ENCODE data around the gene RTL9.

RTL9 gene

GRCh38 chrX:110341189-110342035 lies 17.2 kb upstream of the RTL9 start:
- no peak for DNase-seq

GRCh38 chrX:110346681-110347080 lies 12.0 kb upstream of the RTL9 start:
- DNase-seq = peak in 10 of 51 donors; percentile 0 to 2 (median 0)

DNA sequence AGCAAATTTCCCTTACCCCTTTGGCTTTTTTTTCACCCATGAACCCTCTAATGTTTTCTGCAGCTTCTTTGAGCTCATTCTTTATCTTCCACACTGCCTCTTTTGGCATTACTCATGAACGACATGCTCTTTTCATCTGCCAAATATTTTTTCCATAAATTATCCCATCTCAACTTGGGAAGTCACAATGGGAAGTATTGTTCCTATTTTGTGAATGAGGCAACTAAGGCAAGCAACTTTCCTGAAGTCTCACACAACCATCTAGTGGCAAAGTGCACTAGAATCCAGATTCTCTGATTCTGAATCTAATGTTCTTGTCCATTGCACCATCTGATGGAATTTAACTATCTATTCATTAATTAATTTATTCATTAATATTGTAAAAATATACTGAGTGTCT lies 625 bp downstream of the RTL9 start:
- peak in 2 of 51 donors; percentile 3 to 9 for DNase-seq

- DNase-seq = no peak
Observed at GRCh38 chrX:110363244-110363643, 4.6 kb downstream of the RTL9 start.

GRCh38 chrX:110373310-110373709 lies 14.7 kb downstream of the RTL9 start:
- DNase-seq = no peak

DNA sequence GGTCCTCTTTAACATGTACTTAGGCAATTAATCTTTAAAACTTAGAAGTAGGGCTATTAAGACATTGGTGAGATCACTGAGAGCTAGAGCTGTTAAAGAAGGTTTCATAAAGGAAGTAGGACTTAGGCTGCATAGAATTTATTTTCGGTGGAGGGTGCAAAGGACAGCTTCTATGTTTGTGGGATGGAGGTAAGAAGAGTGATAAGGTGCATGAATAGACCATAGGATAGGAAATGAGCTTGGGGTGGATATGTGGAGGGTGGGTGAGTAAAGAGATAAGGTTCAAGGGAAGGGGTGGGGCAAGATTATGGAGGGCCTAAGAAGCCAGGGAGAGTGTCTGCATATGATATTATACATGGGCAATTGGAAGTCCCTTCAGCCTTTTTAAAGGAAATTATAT lies 15.9 kb downstream of the RTL9 start:
- no peak for DNase-seq

GRCh38 chrX:110381216-110381615 lies 22.6 kb downstream of the RTL9 start:
- no peak for DNase-seq

DNA sequence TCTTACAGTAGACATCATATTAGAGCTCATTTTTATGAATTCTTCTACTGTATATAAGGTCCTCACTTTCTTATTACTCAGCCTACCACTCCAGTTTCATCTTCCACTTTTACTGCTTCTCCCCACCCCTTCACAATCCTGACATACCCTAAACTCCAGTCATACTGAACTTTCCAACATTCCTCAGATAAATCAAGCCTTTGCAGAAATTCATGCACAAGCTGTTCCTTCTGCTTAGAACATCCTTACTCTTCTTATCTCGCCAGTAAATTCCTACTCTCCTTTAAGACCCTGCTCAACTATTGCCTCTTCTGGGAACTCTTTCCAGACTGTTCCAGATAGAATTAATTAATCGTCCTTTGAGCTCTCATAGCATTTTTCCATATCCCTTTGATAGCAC lies 24.8 kb downstream of the RTL9 start:
- DNase-seq = no peak

DNA sequence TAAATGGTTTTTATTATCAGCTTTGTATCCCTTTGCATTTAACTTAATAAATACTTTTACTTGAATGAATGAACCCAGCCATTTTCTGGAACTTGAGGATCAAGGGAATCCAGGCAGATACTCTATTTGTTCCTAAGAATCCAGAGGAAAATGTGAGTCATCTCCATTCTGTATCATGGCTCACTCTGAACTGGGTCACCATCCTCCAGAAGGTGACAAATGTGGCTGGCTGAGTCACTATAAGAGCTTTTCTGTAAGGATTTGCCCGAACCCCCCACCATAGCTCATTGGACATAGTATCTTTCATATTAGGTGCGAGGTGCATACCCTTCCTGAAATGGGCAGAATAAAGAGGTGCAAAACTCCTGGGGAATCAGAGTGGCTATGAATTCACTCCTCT lies 25.8 kb downstream of the RTL9 start:
- DNase-seq = no peak

GRCh38 chrX:110389570-110389969 lies 30.9 kb downstream of the RTL9 start:
- no peak for DNase-seq

DNA sequence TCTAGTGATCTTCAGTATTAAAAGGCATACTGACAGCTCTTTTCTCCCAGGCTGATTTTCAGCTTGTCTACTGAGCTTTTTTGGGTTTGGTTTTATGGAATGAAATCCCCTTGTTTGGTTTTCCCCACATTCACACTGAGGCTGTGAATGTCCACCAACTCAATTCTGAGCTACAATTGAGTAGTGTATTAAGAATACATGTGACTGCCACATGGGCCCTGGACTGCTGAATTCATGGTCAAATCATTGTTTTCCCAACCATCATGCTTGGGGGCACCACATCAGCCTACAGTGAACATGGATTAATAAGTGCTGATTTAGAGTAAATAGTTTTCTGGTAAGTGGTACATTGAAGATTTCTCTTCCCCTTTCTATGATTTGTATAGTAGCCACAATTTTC lies 32.4 kb downstream of the RTL9 start:
- DNase-seq = no peak

- DNase-seq = no peak
Observed at GRCh38 chrX:110394651-110395050, 36.0 kb downstream of the RTL9 start.

GRCh38 chrX:110395877-110396276 lies 37.2 kb downstream of the RTL9 start:
- no peak for DNase-seq

DNA sequence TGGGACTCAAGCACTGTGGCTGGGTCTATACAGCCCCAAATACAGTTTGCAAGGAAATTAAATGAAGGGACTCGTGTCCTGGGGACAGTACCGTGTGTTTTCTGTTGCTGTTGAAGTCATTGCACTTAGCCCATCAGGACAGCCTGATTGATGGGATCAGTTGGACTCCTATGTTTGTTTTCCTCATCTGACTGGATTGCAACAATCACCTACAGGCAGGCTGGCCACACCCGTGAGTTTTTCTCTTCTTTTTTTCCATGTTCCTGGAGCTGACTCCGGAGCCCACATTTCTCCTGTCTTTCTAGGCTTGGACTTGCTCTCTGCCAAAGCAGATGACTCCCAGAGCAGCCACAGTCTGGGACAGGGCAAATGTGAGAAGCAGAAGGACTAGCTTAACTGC lies 38.1 kb downstream of the RTL9 start:
- DNase-seq = no peak

DNA sequence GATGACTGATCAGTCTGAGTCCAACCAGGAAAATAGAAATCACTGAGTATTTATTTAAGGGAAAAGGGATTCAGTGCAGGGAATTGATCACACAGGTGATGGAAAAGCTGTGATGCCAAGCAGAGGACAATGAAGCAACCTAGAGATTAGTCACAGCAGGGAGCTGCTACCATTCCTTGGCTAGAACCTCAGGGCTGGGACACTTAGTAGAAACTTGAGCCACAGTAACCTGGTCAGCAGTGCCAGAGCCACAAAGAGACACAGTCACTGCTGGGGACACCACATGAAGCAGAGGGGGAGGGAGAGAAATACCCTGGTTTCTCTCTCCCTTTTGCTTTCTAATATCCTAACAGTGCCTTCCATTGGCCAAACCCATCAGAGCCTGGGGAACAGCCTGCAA lies 38.7 kb downstream of the RTL9 start:
- no peak for DNase-seq

GRCh38 chrX:110397904-110398303 lies 39.3 kb downstream of the RTL9 start:
- no peak for DNase-seq

GRCh38 chrX:110399497-110399896 lies 40.8 kb downstream of the RTL9 start:
- no peak for DNase-seq

DNA sequence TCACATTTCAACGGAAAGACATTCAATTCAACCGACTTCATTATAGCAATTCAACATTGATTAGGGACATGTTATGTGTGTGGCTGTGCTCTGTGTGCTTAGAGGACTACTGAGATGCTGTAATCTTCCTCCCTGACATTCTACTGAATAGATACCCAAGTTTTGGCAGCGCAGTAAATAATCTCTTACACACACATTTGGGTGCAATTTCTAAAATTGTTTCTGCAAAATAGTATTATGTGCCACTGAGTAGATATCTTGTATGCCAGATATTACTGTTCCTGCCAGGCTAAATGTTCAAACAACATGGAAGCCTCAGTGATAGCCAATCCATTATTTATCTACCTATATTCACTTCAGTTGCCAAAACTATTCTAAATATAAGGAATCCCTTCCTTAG lies 41.3 kb downstream of the RTL9 start:
- no peak for DNase-seq

GRCh38 chrX:110401135-110401534 lies 42.5 kb downstream of the RTL9 start:
- DNase-seq = no peak

- DNase-seq = no peak
Observed at GRCh38 chrX:110402091-110402849, 43.6 kb downstream of the RTL9 start.

DNA sequence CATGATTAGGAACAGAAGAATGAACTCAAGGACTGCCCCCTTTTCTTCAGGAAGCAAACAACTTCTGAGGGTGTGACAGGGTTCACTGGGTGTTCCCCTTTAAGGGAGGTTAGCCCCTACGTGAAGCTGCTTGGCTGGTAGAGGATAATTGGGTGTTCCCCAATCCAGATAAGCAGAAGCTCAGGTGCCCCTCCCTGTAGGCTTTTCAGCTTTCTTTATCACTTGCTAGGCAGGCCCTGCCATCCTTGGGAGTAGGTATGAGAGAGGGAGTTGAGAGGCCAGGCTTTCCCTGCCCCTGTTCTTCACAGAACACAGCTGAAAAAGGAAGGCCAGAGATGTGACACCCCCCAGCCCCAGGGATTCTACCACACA lies 44.2 kb downstream of the RTL9 start:
- no peak for DNase-seq

DNA sequence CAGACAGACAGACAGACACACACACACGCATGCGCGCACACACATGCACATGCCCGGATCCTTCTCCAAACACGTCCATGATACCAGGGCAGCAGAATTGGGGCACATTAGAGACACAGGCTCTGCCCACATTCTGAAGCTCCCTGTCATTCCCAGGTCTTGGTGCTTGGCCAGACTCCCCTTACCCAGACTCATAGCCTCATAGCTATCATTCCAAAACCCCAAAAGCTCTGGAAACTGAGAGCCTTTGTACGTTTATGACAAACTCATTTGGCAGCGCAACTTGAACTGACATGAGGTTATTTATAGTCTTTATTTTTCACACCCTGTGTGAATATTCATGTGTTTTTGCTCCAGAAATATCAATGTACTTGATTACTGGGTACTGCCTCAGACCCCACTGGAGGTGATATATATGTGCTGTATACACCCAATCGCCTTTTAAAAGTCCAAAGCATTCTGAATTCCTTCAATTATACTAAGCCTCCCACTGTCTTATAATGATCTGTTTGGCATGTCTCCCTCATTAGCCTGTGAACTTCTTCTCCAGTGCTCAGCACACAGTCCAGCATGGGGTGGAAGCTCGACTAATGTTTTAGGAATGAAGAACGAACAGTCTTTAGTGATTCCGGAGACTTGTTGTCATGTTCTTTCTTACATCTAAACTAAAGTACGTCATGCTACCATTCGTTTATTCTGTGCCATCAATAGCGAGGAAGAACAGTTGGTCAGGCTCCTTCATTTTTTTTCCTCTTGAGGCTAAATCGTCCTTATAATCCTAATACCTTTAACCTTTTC lies 45.0 kb downstream of the RTL9 start:
- no peak for DNase-seq
